Uterine smooth muscle cell (primary cell): ENCODE data around the gene CDC42BPB. TPM values are rescaled to one million over a fixed set of nuclear protein-coding genes. Genes with fewer than 3 reads are reported as not detected.

Experiments
- total RNA-seq: library from RNA; depleted of rRNA; stranded (reverse); fragments of >200 nt; gene quantifications from 2 replicates; pipeline ENCODE4 v1.2.3, GENCODE V29; 2014

Gene CDC42BPB, protein sequence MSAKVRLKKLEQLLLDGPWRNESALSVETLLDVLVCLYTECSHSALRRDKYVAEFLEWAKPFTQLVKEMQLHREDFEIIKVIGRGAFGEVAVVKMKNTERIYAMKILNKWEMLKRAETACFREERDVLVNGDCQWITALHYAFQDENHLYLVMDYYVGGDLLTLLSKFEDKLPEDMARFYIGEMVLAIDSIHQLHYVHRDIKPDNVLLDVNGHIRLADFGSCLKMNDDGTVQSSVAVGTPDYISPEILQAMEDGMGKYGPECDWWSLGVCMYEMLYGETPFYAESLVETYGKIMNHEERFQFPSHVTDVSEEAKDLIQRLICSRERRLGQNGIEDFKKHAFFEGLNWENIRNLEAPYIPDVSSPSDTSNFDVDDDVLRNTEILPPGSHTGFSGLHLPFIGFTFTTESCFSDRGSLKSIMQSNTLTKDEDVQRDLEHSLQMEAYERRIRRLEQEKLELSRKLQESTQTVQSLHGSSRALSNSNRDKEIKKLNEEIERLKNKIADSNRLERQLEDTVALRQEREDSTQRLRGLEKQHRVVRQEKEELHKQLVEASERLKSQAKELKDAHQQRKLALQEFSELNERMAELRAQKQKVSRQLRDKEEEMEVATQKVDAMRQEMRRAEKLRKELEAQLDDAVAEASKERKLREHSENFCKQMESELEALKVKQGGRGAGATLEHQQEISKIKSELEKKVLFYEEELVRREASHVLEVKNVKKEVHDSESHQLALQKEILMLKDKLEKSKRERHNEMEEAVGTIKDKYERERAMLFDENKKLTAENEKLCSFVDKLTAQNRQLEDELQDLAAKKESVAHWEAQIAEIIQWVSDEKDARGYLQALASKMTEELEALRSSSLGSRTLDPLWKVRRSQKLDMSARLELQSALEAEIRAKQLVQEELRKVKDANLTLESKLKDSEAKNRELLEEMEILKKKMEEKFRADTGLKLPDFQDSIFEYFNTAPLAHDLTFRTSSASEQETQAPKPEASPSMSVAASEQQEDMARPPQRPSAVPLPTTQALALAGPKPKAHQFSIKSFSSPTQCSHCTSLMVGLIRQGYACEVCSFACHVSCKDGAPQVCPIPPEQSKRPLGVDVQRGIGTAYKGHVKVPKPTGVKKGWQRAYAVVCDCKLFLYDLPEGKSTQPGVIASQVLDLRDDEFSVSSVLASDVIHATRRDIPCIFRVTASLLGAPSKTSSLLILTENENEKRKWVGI (N-terminal part only)
- 80.1 and 96.5 TPM in 2 replicates for total RNA-seq

DNA sequence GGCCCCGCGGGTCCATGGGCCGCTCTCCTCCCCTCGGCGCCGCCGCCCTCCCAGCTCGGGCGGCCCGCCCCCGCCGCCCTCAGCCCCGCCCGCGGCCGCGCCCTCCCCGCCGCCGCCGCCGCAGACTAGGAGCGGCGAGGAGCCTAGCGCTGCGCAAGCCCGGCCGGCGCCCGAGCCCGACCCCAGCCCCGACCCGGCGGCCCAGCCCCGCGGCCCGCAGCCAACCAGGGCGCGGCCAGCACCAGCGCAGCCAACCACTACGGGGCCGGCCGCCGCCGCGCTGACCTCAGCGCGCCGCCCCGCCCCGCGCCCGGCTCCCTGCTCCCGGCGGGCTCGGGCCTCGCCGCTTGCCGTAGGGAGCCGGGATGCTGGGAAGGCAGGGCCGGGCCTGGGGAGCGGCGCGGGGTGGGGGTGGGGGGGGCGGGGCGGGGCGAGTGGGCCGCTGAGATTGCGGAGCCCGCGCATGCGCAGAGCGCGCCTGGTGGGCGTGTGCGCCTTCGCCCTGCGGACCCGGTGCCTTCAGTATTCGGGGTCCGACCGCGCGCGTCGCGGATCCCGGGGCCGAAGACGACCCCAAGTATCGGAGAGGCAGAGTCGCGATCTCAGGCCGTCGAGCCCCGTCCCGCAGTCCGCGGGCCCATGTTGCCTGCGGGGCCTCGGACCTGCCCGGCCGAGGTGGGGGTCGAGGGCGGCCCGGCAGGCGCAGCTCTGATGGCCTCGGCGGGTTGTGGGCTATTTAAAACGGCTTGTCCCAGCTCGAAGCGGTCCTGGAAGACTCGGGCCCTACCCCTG is at the start of gene CDC42BPB:
TSS of gene CDC42BPB (minus strand) at position 178 of the 792 bp plus-strand sequence. CDS start 376 bp downstream, outside the sequence.

GRCh38 chr14:103094406-103095209 is 37.3 kb upstream of the CDC42BPB start, which contains the start of gene EXOC3L4:
TSS of gene EXOC3L4 (plus strand) at chr14:103094725. CDS start at chr14:103100220, 5,495 bp downstream.

GRCh38 chr14:103084021-103084919 is 26.9 kb upstream of the CDC42BPB start, which contains the start of gene LBHD2:
TSS of gene LBHD2 (plus strand) at chr14:103084210. CDS start at chr14:103086013, 1,803 bp downstream.

DNA sequence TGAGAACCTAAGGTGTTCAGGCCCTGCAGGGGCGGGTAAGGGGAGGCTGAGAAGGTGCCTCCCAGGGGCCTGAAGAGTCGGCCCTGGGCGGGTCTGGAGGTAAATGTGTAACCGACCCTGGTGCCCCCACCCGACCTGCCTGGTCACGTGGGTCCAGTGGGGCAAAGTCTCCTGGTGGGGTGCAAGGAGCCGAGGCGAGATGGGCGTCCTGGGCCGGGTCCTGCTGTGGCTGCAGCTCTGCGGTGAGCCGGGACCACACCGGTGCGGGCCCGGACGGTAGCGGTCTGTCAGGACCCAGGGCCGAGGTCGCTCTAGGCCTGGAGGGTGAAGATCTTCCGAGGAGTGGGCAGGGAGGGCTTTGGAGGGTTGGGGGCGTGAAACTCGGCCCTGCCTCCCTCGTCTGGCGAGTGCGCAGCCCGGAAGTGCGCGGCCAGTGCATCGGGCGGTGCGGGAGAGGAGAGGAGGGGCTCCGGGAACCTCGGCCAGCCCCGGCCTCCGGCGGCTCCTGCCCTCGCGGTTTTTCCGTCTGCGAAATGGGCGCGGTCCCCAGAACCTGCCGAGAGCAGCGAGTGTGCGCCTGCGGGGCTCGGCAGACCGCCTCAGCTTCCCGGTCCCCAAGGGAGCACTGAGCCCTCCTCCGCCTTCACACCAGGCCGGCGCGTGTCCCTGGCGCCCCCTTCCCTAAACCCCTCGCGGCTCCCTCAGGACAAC is 134.7 kb downstream of the CDC42BPB start, which contains the start of gene AMN:
TSS of gene AMN (plus strand) at position 174 of the 711 bp plus-strand sequence. CDS start at position 200, 26 bp downstream.

Other genes starting within 250 kb of the CDC42BPB start
- gene AMN, start 134.9 kb downstream of the CDC42BPB start, total RNA-seq: 0.22 and 0.50 TPM in 2 replicates
- not detected in 2 replicates for gene LBHD2, start 26.7 kb upstream of the CDC42BPB start, total RNA-seq
- gene EXOC3L4, start 37.2 kb upstream of the CDC42BPB start, total RNA-seq: 0.50 TPM in 1 of 2 replicates, not detected in the other
- 29.4 and 42.9 TPM in 2 replicates for gene TNFAIP2, start 65.9 kb upstream of the CDC42BPB start, total RNA-seq